Measurements from ENCODE around the gene HECW1.

GRCh38 chr7:43112459-43112940, at the start of gene HECW1:
- TF ChIP-seq, protein P1, sequence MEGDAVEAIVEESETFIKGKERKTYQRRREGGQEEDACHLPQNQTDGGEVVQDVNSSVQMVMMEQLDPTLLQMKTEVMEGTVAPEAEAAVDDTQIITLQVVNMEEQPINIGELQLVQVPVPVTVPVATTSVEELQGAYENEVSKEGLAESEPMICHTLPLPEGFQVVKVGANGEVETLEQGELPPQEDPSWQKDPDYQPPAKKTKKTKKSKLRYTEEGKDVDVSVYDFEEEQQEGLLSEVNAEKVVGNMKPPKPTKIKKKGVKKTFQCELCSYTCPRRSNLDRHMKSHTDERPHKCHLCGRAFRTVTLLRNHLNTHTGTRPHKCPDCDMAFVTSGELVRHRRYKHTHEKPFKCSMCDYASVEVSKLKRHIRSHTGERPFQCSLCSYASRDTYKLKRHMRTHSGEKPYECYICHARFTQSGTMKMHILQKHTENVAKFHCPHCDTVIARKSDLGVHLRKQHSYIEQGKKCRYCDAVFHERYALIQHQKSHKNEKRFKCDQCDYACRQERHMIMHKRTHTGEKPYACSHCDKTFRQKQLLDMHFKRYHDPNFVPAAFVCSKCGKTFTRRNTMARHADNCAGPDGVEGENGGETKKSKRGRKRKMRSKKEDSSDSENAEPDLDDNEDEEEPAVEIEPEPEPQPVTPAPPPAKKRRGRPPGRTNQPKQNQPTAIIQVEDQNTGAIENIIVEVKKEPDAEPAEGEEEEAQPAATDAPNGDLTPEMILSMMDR (IDR thresholded peaks at IDR 0.05): no peak
- no peak for TF ChIP-seq EZH2 (IDR thresholded peaks at IDR 0.05; ENCODE audit: borderline replicate concordance, insufficient read depth, low read depth, low read length, poor library complexity, severe bottlenecking)

Measured in B cell (primary cell).